ENCODE measurements around the gene TGFBR1. TPM values are rescaled to one million over a fixed set of nuclear protein-coding genes. Genes with fewer than 3 reads are reported as not detected.

Gene TGFBR1
- 148 TPM in 2 replicates for total RNA-seq

DNA sequence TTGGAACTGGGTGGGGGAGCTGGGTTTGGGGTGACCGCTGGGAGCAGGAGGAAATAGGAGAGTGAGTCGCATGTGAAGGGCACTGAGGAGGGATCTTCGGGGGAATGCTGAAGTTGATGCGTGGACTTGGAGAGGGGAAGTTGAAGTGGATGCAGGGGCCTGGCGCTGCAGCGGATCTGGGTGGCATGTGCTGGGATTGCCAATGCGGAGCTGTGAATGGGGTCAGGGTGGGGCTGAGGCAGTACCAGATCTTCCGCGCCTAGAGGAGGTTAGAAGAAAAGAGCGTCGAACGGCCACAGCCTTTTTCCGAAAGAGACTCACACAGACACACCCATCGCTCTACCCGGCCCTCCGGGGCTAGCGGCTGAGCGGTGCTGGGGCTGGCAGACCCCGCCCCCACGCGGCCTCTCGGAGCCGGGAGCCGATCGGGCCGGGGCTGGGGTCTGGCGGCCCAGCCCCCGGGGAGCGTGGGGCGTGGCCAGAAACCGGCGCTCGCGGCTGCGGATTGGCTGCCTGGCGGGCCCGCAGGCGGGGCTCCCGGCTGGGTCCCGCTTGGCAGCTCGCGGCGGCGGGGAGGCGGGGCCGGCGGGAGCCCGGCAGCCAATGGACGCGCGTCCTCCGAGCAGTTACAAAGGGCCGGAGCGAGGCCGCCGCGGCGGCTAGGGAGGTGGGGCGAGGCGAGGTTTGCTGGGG lies at the start of gene TGFBR1:
Gene TGFBR1, plus strand, starts transcription at position 655 of the 693 bp plus-strand sequence. CDS start 93 bp downstream, outside the sequence.

Small RNAs within 50 kb of the gene (small RNA-seq; reads per million reads assigned to genes)
- gene RN7SL794P (not detected), gene RNA5SP290 (not detected)

Other genes starting within 250 kb of the TGFBR1 start
- gene COL15A1, start 161.2 kb upstream of the TGFBR1 start, total RNA-seq = 0.54 and 2.0 TPM in 2 replicates
- gene ALG2, start 116.8 kb downstream of the TGFBR1 start, total RNA-seq = 39.7 and 42.1 TPM in 2 replicates
- gene SEC61B, start 117.2 kb downstream of the TGFBR1 start, total RNA-seq = 76.6 and 157 TPM in 2 replicates